ENCODE data around the gene CPXM1.

Gene CPXM1

DNA sequence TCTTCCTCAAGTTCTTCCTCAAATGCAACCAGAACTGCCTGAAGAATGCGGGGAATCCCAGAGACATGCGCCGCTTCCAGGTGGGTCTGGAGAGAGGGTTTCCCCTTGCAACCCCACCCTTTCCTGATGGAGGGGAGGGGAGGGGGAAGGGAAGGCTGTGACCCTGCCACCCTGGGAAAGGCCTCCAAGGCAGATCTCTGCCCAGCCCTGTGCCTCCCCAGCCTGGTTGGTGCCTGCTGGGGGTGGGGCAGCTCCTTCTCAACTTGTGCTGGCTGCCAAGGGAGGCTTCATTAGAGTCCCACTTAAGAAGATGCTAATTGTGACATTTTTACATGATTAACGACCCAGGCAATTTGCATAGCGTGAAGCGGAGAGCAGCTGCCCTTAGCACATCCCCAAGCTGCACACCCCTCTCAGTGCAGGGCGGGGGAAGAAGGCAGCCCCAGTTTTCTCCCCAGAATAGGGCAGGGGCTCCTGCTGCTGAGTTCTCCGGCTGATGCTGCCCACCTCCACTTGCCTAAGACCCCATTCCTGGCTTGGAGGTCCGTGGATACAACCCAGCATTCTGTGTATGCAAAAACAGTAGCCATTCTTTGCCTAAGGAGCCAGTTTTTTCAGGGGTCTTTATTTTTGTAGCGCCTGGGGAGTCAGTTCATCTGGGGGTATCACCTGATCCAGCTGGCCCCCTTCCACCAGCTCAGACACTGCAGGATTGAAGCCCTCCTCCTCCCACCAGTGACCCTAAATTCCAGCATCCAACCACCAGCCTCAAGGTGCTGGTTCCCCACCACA lies 51.7 kb downstream of the CPXM1 start:
- DNase-seq (ENCODE audit: low spot score), result no peak

DNA sequence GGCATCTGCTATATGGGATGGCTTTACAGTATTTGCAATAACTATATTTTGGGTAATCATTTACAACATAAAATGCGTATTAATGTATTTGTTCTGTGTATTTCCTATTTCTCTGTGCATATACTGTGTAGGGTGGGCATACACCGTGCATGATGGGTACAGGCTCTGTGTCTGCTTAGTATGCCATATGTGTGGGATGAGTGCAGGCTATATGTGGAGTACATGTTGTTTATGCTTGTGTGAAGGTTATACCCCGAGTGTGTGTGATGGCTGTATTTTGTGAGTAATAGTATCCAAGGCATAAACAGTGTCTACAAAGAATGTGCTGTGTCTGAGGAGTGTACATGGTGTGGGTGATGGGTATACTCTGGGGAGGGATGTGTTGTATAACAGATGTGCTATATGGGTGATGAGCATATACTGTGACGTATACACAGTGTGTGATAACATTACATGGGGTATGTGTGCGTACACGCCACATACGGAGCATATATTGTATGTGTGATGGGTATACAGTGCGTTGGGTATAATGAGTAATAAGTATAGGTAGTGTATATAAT lies 52.7 kb downstream of the CPXM1 start:
- no peak for DNase-seq (ENCODE audit: low spot score)

DNA sequence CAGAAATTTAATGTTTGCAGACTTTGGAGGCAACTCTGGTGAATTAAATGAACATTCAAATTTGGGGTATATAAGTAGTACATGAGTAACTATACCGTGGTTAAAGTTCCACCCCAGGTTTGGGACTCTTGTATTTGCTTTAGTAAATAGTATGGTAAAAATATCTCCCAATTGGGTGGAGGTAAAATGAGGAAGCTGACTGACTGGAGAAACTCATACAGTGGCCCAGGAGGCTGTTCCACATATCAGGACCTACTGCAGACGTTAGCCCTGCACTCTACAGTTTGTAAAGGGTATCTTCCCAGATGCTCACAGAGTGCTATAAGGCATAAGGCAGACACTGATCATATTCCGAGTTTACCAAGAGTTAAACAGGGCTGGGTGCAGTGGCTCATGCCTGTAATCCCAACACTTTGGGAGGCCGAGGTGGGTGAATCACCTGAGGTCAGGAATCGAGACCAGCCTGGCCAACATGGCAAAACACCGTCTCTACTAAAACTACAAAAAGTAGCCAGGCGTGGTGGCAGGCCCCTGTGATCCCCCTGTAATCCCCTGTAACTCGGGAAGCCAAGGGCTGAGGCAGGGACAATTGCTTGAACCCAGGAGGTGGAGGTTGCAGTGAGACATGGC lies 53.7 kb downstream of the CPXM1 start:
- DNase-seq (ENCODE audit: low spot score), result no peak

DNA sequence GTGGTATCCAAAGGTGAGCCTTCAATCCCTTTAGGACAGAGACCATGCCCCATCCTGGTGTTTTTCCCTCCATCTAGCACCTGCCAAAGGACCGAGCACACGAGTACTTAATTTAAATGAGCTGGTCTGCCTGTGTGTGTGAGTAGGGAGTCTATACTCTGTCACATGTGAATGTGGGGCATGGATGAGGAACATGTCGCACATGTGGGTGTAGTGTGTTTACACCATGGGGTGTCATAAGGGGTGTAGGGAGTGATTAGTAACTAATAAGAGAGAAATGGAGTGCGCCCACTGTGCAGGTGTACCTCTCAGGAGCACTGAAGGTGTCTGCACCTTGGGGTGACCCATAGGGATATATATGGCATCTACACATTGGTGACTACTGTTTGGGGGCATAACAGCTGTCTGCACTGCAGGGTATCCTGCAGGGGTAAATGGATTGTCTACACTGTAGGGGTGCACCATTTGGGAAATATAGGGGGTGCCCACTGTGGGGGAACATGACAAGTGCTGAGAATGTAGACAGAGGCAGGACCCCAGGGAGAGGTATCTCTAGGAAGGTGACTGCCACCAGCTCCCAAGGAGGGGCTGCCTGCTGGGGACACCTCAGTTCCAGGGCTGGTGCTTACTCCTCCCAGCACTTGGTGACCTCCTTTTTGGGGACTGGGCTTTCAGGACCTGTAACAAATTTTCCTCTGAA lies 54.3 kb downstream of the CPXM1 start:
- DNase-seq (ENCODE audit: low spot score), result no peak

DNA sequence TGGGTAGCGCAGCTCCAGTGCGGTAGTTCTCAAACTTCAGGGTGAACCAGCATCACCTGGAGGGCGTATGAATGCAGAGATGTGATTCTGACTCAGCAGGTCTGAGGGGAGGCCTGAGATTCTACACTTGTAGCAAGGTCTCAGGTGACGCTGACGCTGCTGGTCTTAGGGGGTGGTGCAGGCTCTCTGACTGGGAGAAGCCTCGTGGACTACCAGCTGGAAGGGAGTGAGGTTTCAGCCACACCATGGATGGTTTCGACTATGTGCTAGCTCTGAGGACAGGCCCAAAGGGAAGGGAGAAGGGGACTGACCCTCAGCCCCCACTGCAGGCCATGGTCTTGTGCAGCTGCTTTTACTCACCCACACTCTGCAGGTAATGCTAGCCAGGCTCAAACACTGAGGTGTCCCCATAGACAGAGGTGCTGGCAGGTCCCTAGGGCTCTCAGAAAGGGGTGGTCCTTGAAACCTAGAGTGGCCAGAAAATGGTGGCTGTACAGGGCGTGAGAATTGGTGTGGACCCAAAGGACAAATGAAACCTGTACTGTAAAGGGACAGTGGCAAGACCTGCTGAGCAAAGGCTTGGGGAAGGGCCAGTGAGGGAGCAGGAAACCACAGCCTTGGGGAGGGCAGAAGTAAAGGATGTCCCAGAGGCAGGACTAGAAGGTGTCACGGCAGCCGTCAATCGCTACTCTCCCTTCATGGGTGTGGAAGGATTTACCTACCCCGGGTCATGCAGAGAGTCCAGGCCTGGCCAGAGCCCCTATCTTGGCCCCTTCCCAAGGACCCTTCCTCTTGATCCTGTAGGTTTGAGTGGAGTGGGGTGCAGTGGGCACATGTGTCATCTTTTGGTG lies 55.1 kb downstream of the CPXM1 start:
- DNase-seq (ENCODE audit: low spot score), result no peak

Measured in D341Med (cell line).